Large intestine (tissue), 3 donors: ENCODE results near the gene ACTN1. TPM values are rescaled to one million over a fixed set of nuclear protein-coding genes. Genes with fewer than 3 reads are reported as not detected.

Experiments used
- DNase-seq, 2 donors: peaks; one replicate each; pipeline versions ENCODE4 v3.0.0 to v3.0.0-alpha.2; 2013
- H3K27ac ChIP-seq: one replicate; pipeline ENCODE4 v1.5.1; 2013; ENCODE audit warnings: low read length
- H3K27me3 ChIP-seq: 2 replicates; pipeline ENCODE4 v1.6.1; 2013; ENCODE audit warnings: low read length; ENCODE audit not compliant: control insufficient read depth, insufficient read depth
- H3K36me3 ChIP-seq: 2 replicates; pipeline ENCODE4 v1.6.1; 2013; ENCODE audit warnings: low read length; ENCODE audit not compliant: control insufficient read depth, insufficient read depth
- H3K4me1 ChIP-seq: one replicate; pipeline ENCODE4 v1.6.1; 2013; ENCODE audit warnings: low read length; ENCODE audit not compliant: control insufficient read depth, insufficient read depth
- H3K4me3 ChIP-seq: one replicate; pipeline ENCODE4 v1.5.1; 2013; ENCODE audit warnings: low read length
- H3K9me3 ChIP-seq: one replicate; pipeline ENCODE4 v1.6.1; 2013; ENCODE audit warnings: mild to moderate bottlenecking, low read depth, low read length, moderate library complexity; ENCODE audit not compliant: control insufficient read depth
- WGBS: methylation state at CpG from one replicate; pipeline ENCODE4 v1.1.5; 2013; ENCODE audit warnings: low lambda C conversion rate; ENCODE audit not compliant: insufficient coverage; 5-methylcytosine and 5-hydroxymethylcytosine counted together
- polyA plus RNA-seq: library from polyadenylated mRNA; unstranded; fragments of 120-200 nt; gene quantifications from one replicate; pipeline ENCODE4 v1.2.1, GENCODE V29; 2013

Gene ACTN1
- polyA plus RNA-seq, 1 donor = 120 TPM

DNA sequence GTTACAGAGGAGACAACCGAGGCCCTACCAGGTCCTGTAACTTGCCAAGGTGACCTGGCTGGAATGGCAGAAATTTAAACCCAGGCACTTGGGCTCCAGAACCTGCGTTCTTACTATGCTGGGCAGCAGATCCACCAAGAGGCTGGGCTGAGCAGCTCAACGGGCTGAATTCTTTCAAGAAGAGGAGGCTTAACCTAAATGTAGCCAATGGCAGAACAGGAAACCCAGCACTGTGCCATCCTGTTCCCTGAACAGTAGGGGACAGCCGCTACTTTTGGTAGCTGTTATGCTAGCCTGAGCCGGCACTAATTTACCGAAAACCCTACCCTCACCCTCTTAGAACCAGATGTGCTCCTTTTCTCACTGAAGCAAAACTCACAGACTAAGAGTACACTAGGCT, 86.1 kb downstream of the ACTN1 start:
- H3K9me3 ChIP-seq = no peaks in the 10 kb centered on the region
- peaks cover 87% of the 10 kb centered on the region for H3K36me3 ChIP-seq
- H3K27ac ChIP-seq = no peak overlapping the region
- H3K4me3 ChIP-seq = no peak overlapping the region
- no CpG with 5 or more reads among the region's 6 CpGs for WGBS
- DNase-seq = no peak
- no peaks in the 10 kb centered on the region for H3K4me1 ChIP-seq
- H3K27me3 ChIP-seq = no peaks in the 10 kb centered on the region

DNA sequence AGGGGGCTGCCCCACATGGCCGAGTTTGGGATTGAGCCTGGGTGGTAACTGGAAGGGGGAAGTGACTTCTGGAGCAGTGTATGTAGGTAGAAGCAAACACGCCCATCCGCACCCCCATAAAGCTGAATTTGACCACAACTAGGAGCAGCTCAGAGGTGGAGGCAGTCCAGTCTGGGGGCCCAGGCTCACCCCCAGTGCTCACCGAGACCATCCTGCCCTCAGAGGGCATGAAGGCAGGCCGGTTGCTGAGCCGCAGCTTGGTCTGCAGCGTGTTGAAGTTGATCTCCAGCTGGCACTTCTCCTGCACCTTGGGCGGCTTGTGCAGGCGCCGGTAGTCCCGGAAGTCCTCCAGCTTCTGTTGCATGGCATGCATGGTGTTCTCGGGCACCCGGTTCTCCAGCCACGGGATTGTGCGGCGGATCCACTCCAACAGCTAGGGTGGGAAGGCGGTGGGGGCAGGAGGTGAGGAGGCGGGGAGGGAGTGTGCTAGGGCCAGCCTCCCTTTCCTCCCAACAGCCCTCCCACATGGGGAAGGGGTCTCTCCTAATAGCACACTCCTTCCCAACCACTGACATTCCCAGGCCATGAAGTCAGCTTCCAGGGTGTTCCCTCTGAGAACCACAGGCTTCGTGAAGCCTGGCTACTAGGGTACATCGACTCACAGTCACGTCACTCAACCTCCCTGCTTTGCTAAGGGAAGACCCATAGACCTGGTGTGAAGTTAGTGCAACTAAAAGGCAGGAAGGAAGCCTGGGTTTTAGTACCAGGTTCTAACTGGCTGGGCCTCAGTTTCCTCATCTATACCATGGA, 87.0 kb downstream of the ACTN1 start:
- peaks cover 82% of the 10 kb centered on the region for H3K36me3 ChIP-seq
- H3K4me3 ChIP-seq = no peak overlapping the region
- no peaks in the 10 kb centered on the region for H3K27me3 ChIP-seq
- no peak for DNase-seq
- WGBS = no CpG with 5 or more reads among the region's 21 CpGs
- H3K9me3 ChIP-seq = no peaks in the 10 kb centered on the region
- H3K27ac ChIP-seq = no peak overlapping the region
- no peaks in the 10 kb centered on the region for H3K4me1 ChIP-seq

DNA sequence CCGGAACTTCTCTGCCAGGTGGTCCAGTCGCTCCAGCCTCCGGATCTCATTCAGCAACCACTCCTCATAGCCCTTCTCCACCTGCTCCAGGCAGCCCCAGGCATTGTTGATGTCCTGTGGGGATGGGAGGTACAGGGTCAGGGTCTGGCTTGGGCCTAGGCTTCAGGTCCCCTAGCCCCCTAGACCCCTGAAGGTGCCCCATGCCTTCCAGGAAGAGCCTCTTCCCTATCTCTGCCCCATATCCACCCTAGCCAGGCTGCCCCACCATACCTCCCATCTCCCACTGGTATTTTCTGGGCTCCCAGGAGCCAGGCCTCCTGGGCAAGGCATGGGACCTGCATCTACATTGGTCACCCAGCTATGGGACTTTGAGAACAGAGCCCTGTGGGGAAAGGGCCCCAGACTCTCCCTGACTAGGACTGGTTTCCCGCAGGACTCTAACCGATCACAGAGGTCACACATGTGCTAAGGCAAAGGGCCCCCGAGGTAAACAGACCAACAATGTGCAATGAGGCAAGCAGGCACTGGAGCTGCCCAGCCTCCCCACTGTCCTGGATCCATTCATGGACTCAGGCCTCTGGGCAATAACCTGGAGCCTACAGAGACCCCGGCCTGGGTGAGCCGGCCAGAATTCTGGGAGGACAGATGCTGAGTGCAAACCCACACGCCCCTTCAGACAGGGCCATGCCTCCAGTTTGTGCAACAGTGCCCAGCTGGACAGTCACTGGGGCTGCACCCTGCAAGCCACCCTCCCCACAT, 88.8 kb downstream of the ACTN1 start:
- Histone ChIP-seq H3K27ac (no peak overlapping the region), H3K9me3 (no peaks in the 10 kb centered on the region), H3K27me3 (no peaks in the 10 kb centered on the region), H3K36me3 (peaks cover 78% of the 10 kb centered on the region), H3K4me3 (no peak overlapping the region), H3K4me1 (no peaks in the 10 kb centered on the region)
- no peak for DNase-seq
- WGBS = no CpG with 5 or more reads among the region's 9 CpGs

DNA sequence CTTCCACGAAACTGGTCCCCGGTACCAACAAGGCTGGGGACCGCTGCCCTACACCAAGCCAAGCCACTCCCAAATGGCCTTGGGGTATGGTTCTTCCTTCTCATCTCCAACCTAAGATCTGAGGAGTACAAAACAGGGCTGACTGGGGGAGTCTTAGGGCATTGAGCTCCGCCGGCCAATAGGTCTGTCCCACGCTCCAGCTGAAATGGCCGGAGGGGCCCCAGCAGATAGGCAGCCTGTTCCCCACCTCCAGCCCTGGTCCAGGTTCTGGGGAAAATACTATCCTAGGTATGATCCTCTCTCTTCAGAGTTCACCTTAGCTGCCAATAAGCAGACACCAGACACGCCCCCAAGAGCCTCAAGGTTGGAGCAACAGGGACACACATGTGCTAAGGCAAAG, 90.2 kb downstream of the ACTN1 start:
- no peaks in the 10 kb centered on the region for H3K4me1 ChIP-seq
- no peak overlapping the region for H3K4me3 ChIP-seq
- H3K36me3 ChIP-seq = peaks cover 79% of the 10 kb centered on the region
- no CpG with 5 or more reads among the region's 8 CpGs for WGBS
- no peaks in the 10 kb centered on the region for H3K9me3 ChIP-seq
- DNase-seq = no peak
- no peaks in the 10 kb centered on the region for H3K27me3 ChIP-seq
- no peak overlapping the region for H3K27ac ChIP-seq

DNA sequence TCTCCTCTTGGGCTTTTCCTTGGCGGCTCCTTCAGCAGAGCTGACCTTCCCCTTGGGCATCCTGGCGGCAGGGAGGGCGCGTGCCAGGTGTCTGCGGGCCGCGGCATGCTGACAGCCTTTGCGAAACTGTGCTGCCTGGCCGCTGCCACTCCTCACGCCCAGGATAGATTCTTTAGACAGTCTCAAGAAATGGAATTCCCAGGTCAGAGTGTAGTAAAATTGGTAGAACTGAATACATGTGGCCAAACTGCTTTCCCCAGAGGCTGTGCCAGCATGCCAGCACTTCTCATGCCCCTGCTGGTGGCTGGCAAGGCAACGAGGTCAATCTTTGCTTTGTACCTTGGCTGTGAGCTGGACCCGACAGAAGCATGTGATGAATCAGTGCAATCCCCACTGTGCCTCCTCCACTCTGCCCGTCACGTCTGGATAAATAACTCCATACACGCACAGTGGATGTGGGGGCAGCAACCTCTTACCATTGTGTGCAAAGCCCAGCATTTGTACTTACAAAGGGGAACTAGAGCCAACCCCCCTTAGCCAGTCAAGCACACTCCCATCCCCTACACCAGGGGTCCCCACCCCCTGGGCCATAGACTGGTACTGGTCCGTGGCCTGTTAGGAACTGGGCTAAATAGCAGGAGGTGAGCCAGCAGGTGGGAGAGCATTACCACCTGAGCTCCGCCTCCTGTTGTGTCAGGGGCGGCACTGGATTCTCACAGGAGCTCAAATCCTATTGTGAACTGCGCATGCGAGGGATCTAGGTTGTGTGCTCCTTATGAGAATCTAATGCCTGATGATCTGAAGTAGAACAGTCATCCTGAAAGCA, 90.9 kb downstream of the ACTN1 start:
- Histone ChIP-seq H3K27ac (no peak overlapping the region), H3K4me1 (no peaks in the 10 kb centered on the region), H3K27me3 (no peaks in the 10 kb centered on the region), H3K36me3 (peaks cover 78% of the 10 kb centered on the region), H3K9me3 (no peaks in the 10 kb centered on the region), H3K4me3 (no peak overlapping the region)
- DNase-seq = no peak
- WGBS = no CpG with 5 or more reads among the region's 20 CpGs

DNA sequence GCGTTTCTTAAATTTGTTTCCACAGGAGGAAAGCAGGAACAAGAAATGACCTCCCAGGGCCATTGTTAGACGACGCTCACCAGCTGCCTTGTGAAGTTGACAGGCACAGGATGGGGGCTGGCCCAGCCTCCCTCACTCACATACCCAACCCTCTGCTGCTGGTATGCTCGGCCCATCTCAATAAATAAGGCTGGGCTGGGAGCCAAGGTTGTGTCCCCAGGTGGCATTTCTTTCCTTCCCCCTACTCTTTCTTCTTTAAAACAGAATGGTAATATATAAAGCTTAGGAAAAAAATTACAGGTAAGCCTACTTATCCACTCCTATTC, 93.0 kb downstream of the ACTN1 start:
- no peak for DNase-seq
- no CpG with 5 or more reads among the region's 4 CpGs for WGBS

DNA sequence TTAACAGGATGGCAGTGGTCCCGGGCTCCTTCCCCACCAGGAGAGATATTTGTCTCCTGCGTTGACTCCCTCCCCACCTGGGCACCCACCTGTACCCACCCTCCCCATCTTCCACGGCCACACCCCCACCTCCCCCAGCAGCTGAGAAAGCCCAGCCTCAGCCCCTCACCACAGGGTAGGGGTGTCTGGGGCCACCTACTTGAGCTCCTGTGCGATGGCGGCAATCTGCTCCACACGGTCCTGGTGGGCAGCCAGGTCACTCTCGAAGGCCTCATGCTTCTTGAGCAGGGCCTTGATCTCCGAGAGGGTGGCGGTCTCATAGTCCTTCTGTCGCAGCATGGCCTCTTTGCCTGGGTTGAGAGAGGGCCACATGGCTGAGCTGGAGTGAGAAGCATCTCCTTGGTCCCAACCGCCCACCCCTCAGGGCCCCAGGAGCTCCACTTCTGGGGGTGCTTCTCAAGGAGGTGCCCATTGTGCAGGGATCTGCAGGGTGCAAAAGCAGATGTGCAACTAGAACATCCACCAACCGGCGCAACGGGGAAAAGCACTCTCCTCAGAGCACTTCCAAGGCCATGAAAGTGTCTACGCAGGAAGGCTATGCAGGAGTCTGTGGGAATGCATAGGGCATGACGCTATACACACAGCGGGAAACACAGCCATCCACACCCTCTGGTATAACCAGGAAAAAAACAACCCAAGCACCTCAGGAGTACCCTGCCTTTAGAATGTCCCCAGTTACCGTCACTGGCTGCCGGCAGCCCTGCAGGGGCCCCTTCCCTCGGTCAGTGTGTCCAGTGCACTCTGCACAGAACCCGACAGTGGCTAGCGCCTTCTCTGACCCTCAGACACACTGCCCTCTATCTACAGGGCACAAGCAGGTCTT, 93.6 kb downstream of the ACTN1 start:
- no peak for DNase-seq
- no CpG with 5 or more reads among the region's 22 CpGs for WGBS
- Histone ChIP-seq H3K4me3 (no peak overlapping the region), H3K4me1 (no peaks in the 10 kb centered on the region), H3K36me3 (peaks cover 81% of the 10 kb centered on the region), H3K27me3 (no peaks in the 10 kb centered on the region), H3K27ac (no peak overlapping the region), H3K9me3 (no peaks in the 10 kb centered on the region)

More for the DNA sequence above, 93.0 kb downstream of the ACTN1 start:
- no peak overlapping the region for H3K27ac ChIP-seq
- no peaks in the 10 kb centered on the region for H3K9me3 ChIP-seq
- no peak overlapping the region for H3K4me3 ChIP-seq
- H3K27me3 ChIP-seq = no peaks in the 10 kb centered on the region
- no peaks in the 10 kb centered on the region for H3K4me1 ChIP-seq
- peaks cover 81% of the 10 kb centered on the region for H3K36me3 ChIP-seq

DNA sequence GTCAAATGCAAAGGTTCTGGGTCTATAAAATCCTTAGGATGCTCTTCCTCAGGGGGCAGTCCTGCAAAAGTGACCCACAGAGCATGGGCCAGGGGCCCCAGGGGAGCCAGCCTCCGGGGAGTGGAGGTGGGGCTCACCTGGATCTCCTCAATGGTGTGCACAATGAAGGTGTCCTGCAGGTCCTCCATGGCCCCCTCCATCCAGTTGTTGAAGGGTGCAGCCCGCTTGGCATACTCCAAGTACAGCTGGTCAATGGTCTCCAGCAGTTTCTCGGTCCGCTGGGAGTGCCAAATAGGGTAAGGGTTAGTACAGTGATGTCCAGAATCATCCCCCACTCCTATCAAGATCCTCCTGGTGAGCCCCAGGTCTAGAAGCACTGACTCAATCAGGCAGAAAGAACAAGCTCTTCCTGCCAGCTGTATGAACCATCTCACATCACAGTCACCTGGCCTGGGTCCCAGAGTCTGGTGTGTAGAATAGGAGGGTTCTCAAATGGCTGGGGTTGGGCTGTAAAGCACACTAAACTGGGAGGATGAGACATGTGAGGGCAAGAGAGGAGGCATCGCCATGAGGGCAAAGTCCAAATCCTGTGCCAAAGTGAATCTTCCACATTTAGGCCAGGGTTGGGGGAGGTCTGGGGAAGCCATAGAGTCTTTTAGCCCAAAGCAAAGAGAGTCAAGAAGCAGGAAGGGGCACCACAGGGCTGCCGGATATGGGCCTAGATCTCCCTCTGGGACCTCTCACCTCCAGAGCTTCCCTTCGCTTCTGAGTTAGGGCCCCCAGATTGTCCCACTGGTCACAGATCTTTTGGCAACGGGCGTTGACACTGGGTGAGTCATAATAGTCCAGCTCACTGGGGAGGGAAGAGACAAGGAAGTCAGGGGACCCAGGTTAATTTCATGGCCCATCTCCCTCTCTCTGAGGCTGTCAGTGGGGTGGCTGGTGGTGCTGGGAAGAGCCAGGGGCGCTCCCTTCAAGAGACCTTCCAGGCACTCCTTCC, 94.8 kb downstream of the ACTN1 start:
- no peak overlapping the region for H3K4me3 ChIP-seq
- no peaks in the 10 kb centered on the region for H3K9me3 ChIP-seq
- no peak overlapping the region for H3K27ac ChIP-seq
- no peaks in the 10 kb centered on the region for H3K27me3 ChIP-seq
- WGBS = no CpG with 5 or more reads among the region's 10 CpGs
- no peak for DNase-seq
- H3K4me1 ChIP-seq = peaks cover 6% of the 10 kb centered on the region
- peaks cover 83% of the 10 kb centered on the region for H3K36me3 ChIP-seq

DNA sequence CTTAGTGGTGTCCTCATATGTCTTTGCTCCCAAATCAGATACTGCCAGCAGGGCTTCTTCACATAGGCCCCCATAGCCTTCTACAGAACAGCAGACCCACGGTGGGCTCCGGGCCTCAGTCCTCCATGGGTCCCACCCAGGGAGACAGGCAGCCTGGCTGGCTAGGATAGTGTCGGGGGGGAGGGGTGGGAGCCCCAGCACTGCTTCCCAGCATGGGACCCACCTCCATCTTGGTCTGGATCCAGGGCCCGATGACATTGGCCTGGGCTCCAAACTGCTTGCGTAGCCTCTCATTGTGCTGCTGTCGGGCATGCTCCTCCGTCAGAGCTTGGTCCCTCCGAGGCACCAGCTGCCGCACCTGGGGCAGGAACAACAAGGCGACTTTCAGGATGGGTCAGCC, 96.9 kb downstream of the ACTN1 start:
- H3K9me3 ChIP-seq = no peaks in the 10 kb centered on the region
- H3K27me3 ChIP-seq = no peaks in the 10 kb centered on the region
- no CpG with 5 or more reads among the region's 10 CpGs for WGBS
- H3K27ac ChIP-seq = no peak overlapping the region
- H3K4me3 ChIP-seq = no peak overlapping the region
- DNase-seq = no peak
- peaks cover 87% of the 10 kb centered on the region for H3K36me3 ChIP-seq
- peaks cover 7% of the 10 kb centered on the region for H3K4me1 ChIP-seq
